NCI-H524 treated with DMSO at 0.1 percent for 48 hours (cell line): ENCODE results near the gene PDE7B.

ENCODE experiments used
- DNase-seq: peaks from one replicate; lab custom pipeline; 2025; lab: John Stamatoyannopoulos, UW

PDE7B gene

DNA sequence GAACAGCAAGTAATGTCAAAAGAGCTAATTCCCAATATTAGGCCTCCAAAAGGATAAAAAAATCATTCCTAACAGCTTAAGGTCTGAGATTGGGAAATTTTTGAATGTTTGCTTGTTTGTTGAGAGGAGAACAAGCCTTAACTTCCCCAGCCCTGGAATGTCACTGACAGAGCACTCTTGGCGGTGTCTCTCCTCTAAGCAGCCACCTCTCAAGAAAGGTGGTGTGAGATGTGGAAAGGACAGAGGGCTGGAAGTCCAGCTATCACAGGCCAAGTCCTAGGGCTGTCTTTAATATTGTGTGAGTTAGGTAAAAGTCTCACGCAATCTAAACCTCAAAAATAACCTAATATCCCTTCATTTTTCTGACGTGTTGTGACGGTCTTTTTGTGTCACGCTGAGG is 297.0 kb downstream of the PDE7B start:
- DNase-seq, result no peak

- no peak for DNase-seq
These were observed 297.8 kb downstream of the PDE7B start for GRCh38 chr6:136149311-136149710.

DNA sequence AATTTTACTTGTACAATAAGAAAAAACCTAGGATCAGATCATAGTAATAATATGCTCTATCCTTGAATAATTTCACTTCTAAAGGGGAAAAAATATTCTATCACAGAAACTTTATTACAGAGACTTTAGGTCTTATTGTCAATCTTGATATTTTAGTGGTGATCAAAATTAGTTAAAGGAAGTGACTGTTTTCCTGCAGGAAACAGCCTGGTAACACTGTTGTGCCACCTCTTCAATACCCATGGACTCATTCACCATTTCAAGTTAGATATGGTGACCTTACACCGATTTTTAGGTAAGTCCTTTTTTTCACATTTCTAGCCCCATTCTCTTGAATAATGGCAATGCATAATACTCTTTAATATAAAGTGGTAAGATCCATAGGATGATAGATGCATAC is 299.5 kb downstream of the PDE7B start:
- no peak for DNase-seq

- no peak for DNase-seq
These were observed 302.3 kb downstream of the PDE7B start for GRCh38 chr6:136153707-136154375.

DNA sequence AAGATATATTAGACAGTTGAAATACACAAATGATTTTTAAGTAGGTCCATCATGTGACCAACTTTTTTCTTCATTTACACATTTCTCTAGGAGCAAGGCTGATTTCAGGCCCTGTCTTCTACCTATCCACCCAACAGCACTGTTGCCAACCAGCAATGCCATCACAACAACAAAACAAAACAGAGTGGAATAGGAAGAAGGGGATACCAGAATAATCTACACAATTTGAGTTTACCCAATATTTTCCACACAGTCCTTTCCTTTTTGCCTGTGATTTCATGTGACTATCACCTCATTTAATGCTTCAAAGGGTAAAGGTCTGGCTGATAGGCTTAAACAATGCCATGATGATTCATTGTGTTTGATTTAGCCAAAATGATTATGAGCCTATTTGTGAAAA is 303.7 kb downstream of the PDE7B start:
- no peak for DNase-seq

DNA sequence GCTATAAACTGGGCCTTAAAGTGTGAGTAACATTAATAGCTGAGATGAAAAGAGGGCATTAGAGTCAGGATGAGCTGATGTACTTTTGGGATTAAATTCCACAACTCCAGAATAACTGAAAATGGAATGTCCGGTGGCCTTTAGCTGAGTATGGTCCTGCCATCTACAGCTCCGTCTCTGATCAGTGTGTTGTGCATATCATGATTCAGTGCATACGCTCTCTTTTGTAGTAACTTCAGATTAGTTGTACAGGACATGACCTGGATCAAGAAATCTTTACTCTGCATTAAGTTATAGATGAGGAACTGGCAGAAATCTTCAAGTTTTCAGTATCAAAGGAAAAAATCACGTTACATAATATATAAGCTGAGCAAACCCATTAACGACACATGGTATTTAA is 306.2 kb downstream of the PDE7B start:
- DNase-seq, result no peak

GRCh38 chr6:136158387-136158821 is 306.9 kb downstream of the PDE7B start:
- no peak for DNase-seq

DNA sequence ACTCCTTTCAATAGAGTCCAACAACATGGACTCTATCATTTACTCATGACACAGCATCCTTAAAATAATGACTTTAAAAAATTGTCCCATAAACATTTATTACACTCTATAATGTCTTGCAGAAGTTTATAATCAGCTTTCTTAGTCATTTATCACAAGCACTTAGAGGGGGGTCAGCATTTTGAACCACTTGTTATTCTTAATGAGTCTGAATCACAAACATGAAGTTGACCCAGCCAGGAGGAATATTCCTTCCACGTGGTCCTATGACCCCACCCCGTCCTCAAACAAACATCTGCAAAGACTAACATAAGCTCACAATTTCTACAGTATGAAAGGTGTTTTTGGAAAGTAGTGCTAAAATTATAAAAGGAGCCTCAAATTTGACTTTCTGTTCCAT is 307.5 kb downstream of the PDE7B start:
- DNase-seq, result no peak

GRCh38 chr6:136160250-136160649 is 308.7 kb downstream of the PDE7B start:
- DNase-seq, result no peak

- no peak for DNase-seq
These were observed 310.4 kb downstream of the PDE7B start for GRCh38 chr6:136161950-136162349.

GRCh38 chr6:136163260-136163659 is 311.8 kb downstream of the PDE7B start:
- DNase-seq, result no peak

GRCh38 chr6:136166815-136167214 is 315.3 kb downstream of the PDE7B start:
- no peak for DNase-seq

GRCh38 chr6:136169394-136170148 is 318.1 kb downstream of the PDE7B start:
- peak; percentile 98 for DNase-seq

GRCh38 chr6:136171231-136171630 is 319.7 kb downstream of the PDE7B start:
- no peak for DNase-seq

- no peak for DNase-seq
These were observed 322.3 kb downstream of the PDE7B start for GRCh38 chr6:136173519-136174507.

- DNase-seq, result no peak
These were observed 323.0 kb downstream of the PDE7B start for GRCh38 chr6:136174510-136174909.

GRCh38 chr6:136175873-136176272 is 324.4 kb downstream of the PDE7B start:
- no peak for DNase-seq

DNA sequence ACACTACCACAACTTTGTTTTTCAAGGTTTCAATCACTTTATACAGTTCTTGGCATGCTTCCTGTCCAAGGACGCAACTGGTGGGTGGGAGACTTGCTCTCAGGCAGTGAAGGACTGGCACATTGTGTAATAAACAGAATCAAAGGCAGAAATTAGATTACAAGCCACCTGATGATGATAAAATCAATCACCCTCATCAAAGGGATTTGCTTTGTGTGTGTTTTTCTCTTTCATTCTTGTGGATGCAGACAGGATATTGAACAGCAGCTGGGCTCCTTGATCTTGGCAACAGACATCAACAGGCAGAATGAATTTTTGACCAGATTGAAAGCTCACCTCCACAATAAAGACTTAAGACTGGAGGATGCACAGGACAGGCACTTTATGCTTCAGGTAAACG is 327.2 kb downstream of the PDE7B start:
- DNase-seq, result no peak

GRCh38 chr6:136180704-136181511 is 329.4 kb downstream of the PDE7B start:
- no peak for DNase-seq

GRCh38 chr6:136181512-136181833 is 330.0 kb downstream of the PDE7B start:
- no peak for DNase-seq

- DNase-seq, result no peak
These were observed 330.4 kb downstream of the PDE7B start for GRCh38 chr6:136181861-136182260.

GRCh38 chr6:136184738-136185137 is 333.2 kb downstream of the PDE7B start:
- no peak for DNase-seq
